Measurements from ENCODE around the gene FAM135A. TPM values are rescaled to one million over a fixed set of nuclear protein-coding genes. Genes with fewer than 3 reads are reported as not detected.
"Not testable (repeated sequence)": the region's sequence is repeated elsewhere in the genome, so short reads cannot be mapped to it uniquely, and the experiment has no call there.

Gene FAM135A
- total and polyA plus RNA-seq, 4 experiments from 2014 or later = 1.4 to 14.5 (median 7.1) TPM

GRCh38 chr6:70552974-70553373, 139.7 kb downstream of the FAM135A start:
- Histone ChIP-seq H3K4me1 (ENCODE audit: insufficient read depth, low read length) (no peaks in the 10 kb centered on the region), H3K27me3 (ENCODE audit: insufficient read depth, low read length) (no peaks in the 10 kb centered on the region), H3K36me3 (ENCODE audit: insufficient read depth, low read length) (no peaks in the 10 kb centered on the region), H3K27ac (ENCODE audit: low read depth, low read length) (no peak overlapping the region), H3K9me3 (ENCODE audit: control insufficient read depth in 1 of 2, low read length in 2 of 2) (no peaks in the 10 kb centered on the region), H3K4me3 (ENCODE audit: low read length in 2 of 2) (no peak overlapping the region)
- intact Hi-C loops (cut with micrococcal nuclease) = no loop called here
- Mint-ChIP-seq H3K4me1 (peaks cover 0 to 4% (median 0%) of the 10 kb centered on the region in 4 donors), H3K4me3 (no peak overlapping the region), H3K27me3 (no peaks in the 10 kb centered on the region), H3K36me3 (peaks cover 0 to 7% of the 10 kb centered on the region in 2 donors), H3K27ac (no peak overlapping the region), H3K9me3 (no peaks in the 10 kb centered on the region)
- ChIA-PET CTCF (ENCODE audit: partially characterized antibody) (no interaction called here), POLR2A (ENCODE audit: partially characterized antibody) (no interaction called here)
- no peak for DNase-seq

- ChIA-PET CTCF (ENCODE audit: partially characterized antibody) (interaction anchor here (0.7 kb wide), 1 partner anchor 35 kb away, joined by 3 read pairs; no protein-coding TSS in a partner anchor), POLR2A (ENCODE audit: partially characterized antibody) (no interaction called here)
- Histone ChIP-seq H3K27me3 (ENCODE audit: insufficient read depth, low read length) (no peaks in the 10 kb centered on the region), H3K36me3 (ENCODE audit: insufficient read depth, low read length) (no peaks in the 10 kb centered on the region), H3K9me3 (ENCODE audit: control insufficient read depth in 1 of 2, low read length in 2 of 2) (no peaks in the 10 kb centered on the region), H3K27ac (ENCODE audit: low read depth, low read length) (no peak overlapping the region), H3K4me3 (ENCODE audit: low read length in 2 of 2) (no peak overlapping the region), H3K4me1 (ENCODE audit: insufficient read depth, low read length) (no peaks in the 10 kb centered on the region)
- Mint-ChIP-seq H3K27me3 (no peaks in the 10 kb centered on the region), H3K9me3 (no peaks in the 10 kb centered on the region), H3K4me3 (no peak overlapping the region), H3K4me1 (peaks cover 0 to 4% (median 0%) of the 10 kb centered on the region in 4 donors), H3K27ac (peak overlapping the region in 1 of 7 donors; percentile 20), H3K36me3 (peaks cover 0 to 7% of the 10 kb centered on the region in 2 donors)
- no peak for DNase-seq
- intact Hi-C loops (cut with micrococcal nuclease) = no loop called here
Observed at GRCh38 chr6:70557998-70558397, 144.7 kb downstream of the FAM135A start.

GRCh38 chr6:70562401-70562800, 149.1 kb downstream of the FAM135A start:
- H3K27ac Mint-ChIP-seq; H3K4me3 ChIP-seq (ENCODE audit: low read length in 2 of 2); H3K36me3 ChIP-seq (ENCODE audit: insufficient read depth, low read length); H3K36me3 Mint-ChIP-seq; H3K27me3 ChIP-seq (ENCODE audit: insufficient read depth, low read length); H3K4me3 Mint-ChIP-seq; H3K9me3 ChIP-seq (ENCODE audit: control insufficient read depth in 1 of 2, low read length in 2 of 2); DNase-seq; H3K9me3 Mint-ChIP-seq; H3K27ac ChIP-seq (ENCODE audit: low read depth, low read length); H3K27me3 Mint-ChIP-seq; POLR2A ChIA-PET (ENCODE audit: partially characterized antibody): not testable (repeated sequence)
- H3K4me1 Mint-ChIP-seq = peaks cover 6 to 19% (median 9%) of the 10 kb centered on the region in 4 donors
- intact Hi-C loops (cut with micrococcal nuclease) = loop anchor here (10.0 kb wide), 1 partner anchor 768 kb away; the partner anchor contains the start of gene LMBRD1
- CTCF ChIA-PET (ENCODE audit: partially characterized antibody) = interaction anchor here (1.0 kb wide), 1 partner anchor 11 kb away, joined by 5 read pairs; no protein-coding TSS in a partner anchor
- peaks cover 10% of the 10 kb centered on the region for H3K4me1 ChIP-seq (ENCODE audit: insufficient read depth, low read length)

- Histone ChIP-seq H3K4me3 (ENCODE audit: low read length in 2 of 2) (no peak overlapping the region), H3K27ac (ENCODE audit: low read depth, low read length) (no peak overlapping the region), H3K4me1 (ENCODE audit: insufficient read depth, low read length) (peaks cover 18% of the 10 kb centered on the region), H3K9me3 (ENCODE audit: control insufficient read depth in 1 of 2, low read length in 2 of 2) (no peaks in the 10 kb centered on the region), H3K27me3 (ENCODE audit: insufficient read depth, low read length) (no peaks in the 10 kb centered on the region), H3K36me3 (ENCODE audit: insufficient read depth, low read length) (no peaks in the 10 kb centered on the region)
- ChIA-PET POLR2A (ENCODE audit: partially characterized antibody) (no interaction called here), CTCF (ENCODE audit: partially characterized antibody) (interaction anchor here (1.2 kb wide), 1 partner anchor 89 kb away, joined by 3 read pairs; no protein-coding TSS in a partner anchor)
- intact Hi-C loops (cut with micrococcal nuclease) = loop anchor here (10.0 kb wide), 1 partner anchor 769 kb away; the partner anchor contains the start of gene LMBRD1
- H3K9me3 Mint-ChIP-seq = no peaks in the 10 kb centered on the region
- H3K4me1 Mint-ChIP-seq = peaks cover 9 to 20% (median 15%) of the 10 kb centered on the region in 4 donors
- no peak for DNase-seq
- no peak overlapping the region for H3K4me3 Mint-ChIP-seq
- no peaks in the 10 kb centered on the region for H3K27me3 Mint-ChIP-seq
- no peak overlapping the region for H3K27ac Mint-ChIP-seq
- H3K36me3 Mint-ChIP-seq = peaks cover 0 to 2% of the 10 kb centered on the region in 2 donors
Observed at GRCh38 chr6:70563530-70563929, 150.2 kb downstream of the FAM135A start.

- Histone ChIP-seq H3K36me3 (ENCODE audit: insufficient read depth, low read length) (no peaks in the 10 kb centered on the region), H3K27ac (ENCODE audit: low read depth, low read length) (peak within 1 kb of the TSS; percentile 81), H3K9me3 (ENCODE audit: control insufficient read depth in 1 of 2, low read length in 2 of 2) (no peaks in the 10 kb centered on the region), H3K4me3 (ENCODE audit: low read length in 2 of 2) (peak within 1 kb of the TSS; percentile 77 to 85), H3K27me3 (ENCODE audit: insufficient read depth, low read length) (no peaks in the 10 kb centered on the region), H3K4me1 (ENCODE audit: insufficient read depth, low read length) (peaks cover 19% of the 10 kb centered on the region)
- intact Hi-C loops (cut with micrococcal nuclease) = loop anchor here (1.0 to 10.0 kb wide), 5 partner anchors 84 to 772 kb away; partner anchors contain the start of genes FAM135A, LMBRD1 and SMAP1
- peak; percentile 93 to 95 (median 94) for DNase-seq
- H3K27ac Mint-ChIP-seq = peak within 1 kb of the TSS; percentile 41 to 95 (median 92)
- peaks cover 13 to 25% (median 19%) of the 10 kb centered on the region in 4 donors for H3K4me1 Mint-ChIP-seq
- H3K36me3 Mint-ChIP-seq = peaks cover 2 to 4% of the 10 kb centered on the region in 2 donors
- H3K27me3 Mint-ChIP-seq = no peaks in the 10 kb centered on the region
- ChIA-PET POLR2A (ENCODE audit: partially characterized antibody) (interaction anchor here (0.6 to 1.9 kb wide), 11 partner anchors 8 to 721 kb away, joined by 3 to 16 read pairs (median 4); partner anchors contain the start of genes FAM135A, OGFRL1 and SMAP1), CTCF (ENCODE audit: partially characterized antibody) (interaction anchor here (0.5 to 2.8 kb wide), 6 partner anchors 19 to 317 kb away, joined by 3 to 14 read pairs (median 5); partner anchors contain the start of gene SMAP1)
- H3K4me3 Mint-ChIP-seq = peak within 1 kb of the TSS; percentile 83 to 93 (median 91)
- H3K9me3 Mint-ChIP-seq = no peaks in the 10 kb centered on the region
Observed at GRCh38 chr6:70566751-70567382, 153.6 kb downstream of the FAM135A start, which contains the start of gene SDHAF4. TSS of gene SDHAF4 (plus strand) at chr6:70566930. CDS start at chr6:70566941, 11 bp downstream.

- POLR2A ChIA-PET (ENCODE audit: partially characterized antibody) = interaction anchor here (0.6 to 1.2 kb wide), 3 partner anchors 8 to 110 kb away, joined by 3 to 4 read pairs (median 3); partner anchors contain the start of gene SDHAF4
- no peaks in the 10 kb centered on the region for H3K9me3 ChIP-seq (ENCODE audit: control insufficient read depth in 1 of 2, low read length in 2 of 2)
- no peaks in the 10 kb centered on the region for H3K27me3 Mint-ChIP-seq
- no peaks in the 10 kb centered on the region for H3K27me3 ChIP-seq (ENCODE audit: insufficient read depth, low read length)
- H3K4me1 Mint-ChIP-seq = peaks cover 4 to 12% (median 9%) of the 10 kb centered on the region in 4 donors
- no peaks in the 10 kb centered on the region for H3K4me1 ChIP-seq (ENCODE audit: insufficient read depth, low read length)
- peaks cover 4% of the 10 kb centered on the region for H3K36me3 ChIP-seq (ENCODE audit: insufficient read depth, low read length)
- DNase-seq = no peak
- H3K4me3 Mint-ChIP-seq = no peak overlapping the region
- intact Hi-C loops (cut with micrococcal nuclease) = no loop called here
- H3K9me3 Mint-ChIP-seq = no peaks in the 10 kb centered on the region
- CTCF ChIA-PET (ENCODE audit: partially characterized antibody) = interaction anchor here (0.8 to 1.0 kb wide), 2 partner anchors 9 to 114 kb away, joined by 3 read pairs; no protein-coding TSS in a partner anchor
- H3K27ac ChIP-seq (ENCODE audit: low read depth, low read length) = no peak overlapping the region
- no peak overlapping the region for H3K4me3 ChIP-seq (ENCODE audit: low read length in 2 of 2)
- H3K27ac Mint-ChIP-seq = peak overlapping the region in 1 of 7 donors; percentile 37
- peaks cover 2 to 3% of the 10 kb centered on the region in 2 donors for H3K36me3 Mint-ChIP-seq
Observed at GRCh38 chr6:70574643-70575042, 161.3 kb downstream of the FAM135A start.

- Mint-ChIP-seq H3K27me3 (no peaks in the 10 kb centered on the region), H3K27ac (no peak overlapping the region), H3K4me3 (no peak overlapping the region), H3K36me3 (peaks cover 4 to 10% of the 10 kb centered on the region in 2 donors), H3K4me1 (peaks cover 4 to 10% (median 6%) of the 10 kb centered on the region in 4 donors), H3K9me3 (no peaks in the 10 kb centered on the region)
- no peak for DNase-seq
- Histone ChIP-seq H3K9me3 (ENCODE audit: control insufficient read depth in 1 of 2, low read length in 2 of 2) (no peaks in the 10 kb centered on the region), H3K27ac (ENCODE audit: low read depth, low read length) (no peak overlapping the region), H3K4me3 (ENCODE audit: low read length in 2 of 2) (no peak overlapping the region), H3K36me3 (ENCODE audit: insufficient read depth, low read length) (peaks cover 4% of the 10 kb centered on the region), H3K27me3 (ENCODE audit: insufficient read depth, low read length) (no peaks in the 10 kb centered on the region), H3K4me1 (ENCODE audit: insufficient read depth, low read length) (no peaks in the 10 kb centered on the region)
- intact Hi-C loops (cut with micrococcal nuclease) = no loop called here
- ChIA-PET CTCF (ENCODE audit: partially characterized antibody) (no interaction called here), POLR2A (ENCODE audit: partially characterized antibody) (interaction anchor here (1.2 kb wide), 1 partner anchor 9 kb away, joined by 4 read pairs; the partner anchor contains the start of gene SDHAF4)
Observed at GRCh38 chr6:70575899-70576495, 162.7 kb downstream of the FAM135A start.
